PC-9 (cell line): ENCODE measurements around the gene MICOS13. TPM values are rescaled to one million over a fixed set of nuclear protein-coding genes. Genes with fewer than 3 reads are reported as not detected.

ENCODE experiments used
- BruUV-seq: library from RNA; stranded (reverse); fragments of 400-500 nt; replicated peaks from 2 replicates; lab custom pipeline; 2021; lab: Mats Ljungman, UMichigan
- CTCF ChIA-PET: fragments of 300-600 bp; sonication (Branson Sonifier 250); formaldehyde crosslinking; loops from one replicate; lab custom pipeline; 2022; ENCODE audit warnings: antibody characterized with exemption; lab: Charles Lee
- POLR2A ChIA-PET: fragments of 300-600 bp; sonication (Branson Sonifier 250); formaldehyde crosslinking; loops from one replicate; lab custom pipeline; 2022; ENCODE audit warnings: antibody characterized with exemption; ENCODE audit not compliant: unreplicated experiment; lab: Charles Lee
- DNase-seq, 2 experiments: peaks; one replicate each; pipeline versions ENCODE4 v3.0.0 to v3.0.0-alpha.2; 2015 to 2022; ENCODE audit warnings: mixed read lengths in 1 of 2
- H2AFZ ChIP-seq: fragments of 200-600 bp; sonication (generic); 2 replicates; pipeline ENCODE4 v1.8.1; 2017; ENCODE audit warnings: antibody characterized with exemption
- H3F3A ChIP-seq: fragments of 200-600 bp; sonication (generic); 2 replicates; pipeline ENCODE4 v1.8.1; 2017; ENCODE audit warnings: antibody characterized with exemption, mild to moderate bottlenecking, low read depth; ENCODE audit not compliant: insufficient read depth
- H3K27ac ChIP-seq: fragments of 200-600 bp; sonication (generic); 2 replicates; pipeline ENCODE4 v1.6.1; 2016; ENCODE audit warnings: mixed run types
- H3K27me3 ChIP-seq: fragments of 200-600 bp; sonication (generic); 2 replicates; pipeline ENCODE4 v1.6.1; 2016; ENCODE audit warnings: low read depth, mixed run types; ENCODE audit not compliant: insufficient read depth
- H3K36me3 ChIP-seq: fragments of 200-600 bp; sonication (generic); 2 replicates; pipeline ENCODE4 v1.6.1; 2016; ENCODE audit warnings: low read depth, mixed run types
- H3K4me1 ChIP-seq: fragments of 200-600 bp; sonication (generic); replicated peaks from 2 replicates; pipeline ENCODE4 v1.6.1; 2016; ENCODE audit warnings: mixed run types; ENCODE audit not compliant: insufficient read depth
- H3K4me2 ChIP-seq: fragments of 200-600 bp; sonication (generic); 2 replicates; pipeline ENCODE4 v1.6.1; 2017; ENCODE audit warnings: mixed run types
- H3K4me3 ChIP-seq: fragments of 200-600 bp; sonication (generic); 2 replicates; pipeline ENCODE4 v1.6.1; 2016; ENCODE audit warnings: mixed run types
- H3K79me2 ChIP-seq: fragments of 200-600 bp; sonication (generic); 2 replicates; pipeline ENCODE4 v1.6.1; 2017; ENCODE audit warnings: low read depth, mixed run types
- H3K9me2 ChIP-seq: fragments of 200-600 bp; sonication (generic); 2 replicates; pipeline ENCODE4 v1.8.1; 2017; ENCODE audit warnings: mild to moderate bottlenecking; ENCODE audit not compliant: insufficient read depth
- H3K9me3 ChIP-seq: fragments of 200-600 bp; sonication (generic); 2 replicates; pipeline ENCODE4 v1.8.1; 2016; ENCODE audit warnings: low read depth; ENCODE audit not compliant: insufficient read depth
- H4K20me1 ChIP-seq: fragments of 200-600 bp; sonication (generic); 2 replicates; pipeline ENCODE4 v1.8.1; 2017; ENCODE audit not compliant: insufficient read depth
- CTCF ChIP-seq: fragments of 200-600 bp; sonication (generic); conservative IDR thresholded peaks from 2 replicates; pipeline ENCODE4 v1.6.1; 2017; ENCODE audit warnings: mixed run types, antibody characterized with exemption, mild to moderate bottlenecking, moderate library complexity
- EZH2 ChIP-seq: fragments of 200-600 bp; sonication (generic); IDR thresholded peaks from 2 replicates; pipeline ENCODE4 v1.8.0; 2017; ENCODE audit warnings: antibody characterized with exemption, low read depth
- intact Hi-C: fragments of 100-400 bp; cut with micrococcal nuclease; formaldehyde crosslinking; loops from one replicate; pipeline ENCODE4 v1.10.0; 2022; ENCODE audit not compliant: unreplicated experiment
- total RNA-seq: library from RNA; stranded (reverse); gene quantifications from 2 replicates; pipeline ENCODE4 v1.2.3, GENCODE V29; 2021

Gene MICOS13
- total RNA-seq, 1 experiment from 2014 or later = 34.7 TPM

- Histone ChIP-seq H3K79me2 (peaks cover 9% of the 10 kb centered on the region), H3K9me2 (no peaks in the 10 kb centered on the region), H3K4me1 (no peaks in the 10 kb centered on the region), H3K4me2 (peak overlapping the region; percentile 68), H2AFZ (no peak overlapping the region), H3K36me3 (no peaks in the 10 kb centered on the region), H3K27ac (no peak overlapping the region), H4K20me1 (no peaks in the 10 kb centered on the region), H3K9me3 (no peaks in the 10 kb centered on the region), H3K27me3 (no peaks in the 10 kb centered on the region), H3K4me3 (peak overlapping the region; percentile 99; the same call in 1 of the 2 replicates), H3F3A (no peaks in the 10 kb centered on the region)
- ChIA-PET CTCF (no interaction called here), POLR2A (no interaction called here)
- DNase-seq = no peak
- TF ChIP-seq CTCF (no peak), EZH2 (no peak)
- intact Hi-C loops = loop anchor here (2.0 kb wide), 2 partner anchors 59 to 109 kb away; partner anchors contain the start of genes DUS3L, SAFB and SAFB2
- BruUV-seq = no TSS peak
These were observed 1.2 kb upstream of the MICOS13 start for GRCh38 chr19:5681391-5682106.

- TF ChIP-seq EZH2 (no peak), CTCF (no peak)
- H2AFZ ChIP-seq = peak overlapping the region; percentile 91
- POLR2A ChIA-PET = interaction anchor here (0.7 kb wide), 1 partner anchor 353 kb away, joined by 3 read pairs; no protein-coding TSS in a partner anchor
- TSS peak; percentile 66 for BruUV-seq
- 0 out of 2 replicates have a peak overlapping the region, but pooled peaks have one; percentile 49 for H3K27ac ChIP-seq
- CTCF ChIA-PET = no interaction called here
- peak overlapping the region; percentile 99 for H3K4me3 ChIP-seq
- DNase-seq = no peak
- no peaks in the 10 kb centered on the region for H3K4me1 ChIP-seq
- H3K9me3 ChIP-seq = no peaks in the 10 kb centered on the region
- peaks cover 9% of the 10 kb centered on the region for H3K79me2 ChIP-seq
- H3F3A ChIP-seq = no peaks in the 10 kb centered on the region
- H3K4me2 ChIP-seq = peak overlapping the region; percentile 85
- H3K36me3 ChIP-seq = no peaks in the 10 kb centered on the region
- no peaks in the 10 kb centered on the region for H3K9me2 ChIP-seq
- intact Hi-C loops = loop anchor here (2.0 kb wide), 2 partner anchors 57 to 111 kb away; partner anchors contain the start of genes DUS3L, SAFB and SAFB2
- H3K27me3 ChIP-seq = no peaks in the 10 kb centered on the region
- H4K20me1 ChIP-seq = no peaks in the 10 kb centered on the region
These were observed 256 bp downstream of the MICOS13 start for GRCh38 chr19:5680084-5680436.

- H3K9me3 ChIP-seq = no peaks in the 10 kb centered on the region
- no peaks in the 10 kb centered on the region for H3K36me3 ChIP-seq
- no peak for TF ChIP-seq CTCF
- TF ChIP-seq EZH2 = no peak
- intact Hi-C loops = loop anchor here (2.0 kb wide), 2 partner anchors 57 to 111 kb away; partner anchors contain the start of genes DUS3L, SAFB and SAFB2
- BruUV-seq = no TSS peak
- H3K27me3 ChIP-seq = no peaks in the 10 kb centered on the region
- CTCF ChIA-PET = no interaction called here
- no peaks in the 10 kb centered on the region for H4K20me1 ChIP-seq
- peaks cover 9% of the 10 kb centered on the region for H3K79me2 ChIP-seq
- H3F3A ChIP-seq = no peaks in the 10 kb centered on the region
- peak overlapping the region; percentile 99 for H3K4me3 ChIP-seq
- no peak for DNase-seq
- no peaks in the 10 kb centered on the region for H3K4me1 ChIP-seq
- peak overlapping the region; percentile 85 for H3K4me2 ChIP-seq
- peak overlapping the region; percentile 91 for H2AFZ ChIP-seq
- POLR2A ChIA-PET = interaction anchor here (0.6 to 0.7 kb wide), 2 partner anchors 11 to 353 kb away, joined by 3 to 4 read pairs; partner anchors contain the start of gene RPL36
- H3K27ac ChIP-seq = no peak overlapping the region
- H3K9me2 ChIP-seq = no peaks in the 10 kb centered on the region
These were observed 830 bp downstream of the MICOS13 start for GRCh38 chr19:5679289-5680083.
